GM12875 (cell line): ENCODE measurements around the gene BSCL2.

Experiments
- H3K4me3 ChIP-seq: one replicate; pipeline ENCODE4 v1.5.1; 2011; ENCODE audit warnings: low read depth, low read length, control low read depth
- CTCF ChIP-seq: IDR thresholded peaks from 2 replicates; pipeline ENCODE4 v1.5.1; 2011; ENCODE audit warnings: low read depth, mild to moderate bottlenecking, control low read depth, inconsistent platforms, low read length, moderate library complexity, borderline replicate concordance; ENCODE audit not compliant: insufficient read depth

Gene BSCL2

DNA sequence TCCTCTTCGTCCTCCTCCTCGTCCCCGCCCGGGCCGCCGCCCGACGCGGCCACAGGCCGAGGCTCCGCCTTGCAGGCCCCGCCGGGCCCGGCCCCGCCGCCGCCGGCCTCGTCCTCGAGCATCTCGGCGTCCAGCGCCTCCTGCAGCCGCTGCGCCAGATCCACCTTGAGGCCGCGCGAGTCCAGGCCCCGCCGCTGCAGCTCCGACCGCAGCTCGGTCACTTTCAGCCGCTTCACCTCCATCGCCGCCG lies 19.6 kb upstream of the BSCL2 start:
- peak overlapping the region; percentile 98 for H3K4me3 ChIP-seq
- TF ChIP-seq CTCF, result no peak

DNA sequence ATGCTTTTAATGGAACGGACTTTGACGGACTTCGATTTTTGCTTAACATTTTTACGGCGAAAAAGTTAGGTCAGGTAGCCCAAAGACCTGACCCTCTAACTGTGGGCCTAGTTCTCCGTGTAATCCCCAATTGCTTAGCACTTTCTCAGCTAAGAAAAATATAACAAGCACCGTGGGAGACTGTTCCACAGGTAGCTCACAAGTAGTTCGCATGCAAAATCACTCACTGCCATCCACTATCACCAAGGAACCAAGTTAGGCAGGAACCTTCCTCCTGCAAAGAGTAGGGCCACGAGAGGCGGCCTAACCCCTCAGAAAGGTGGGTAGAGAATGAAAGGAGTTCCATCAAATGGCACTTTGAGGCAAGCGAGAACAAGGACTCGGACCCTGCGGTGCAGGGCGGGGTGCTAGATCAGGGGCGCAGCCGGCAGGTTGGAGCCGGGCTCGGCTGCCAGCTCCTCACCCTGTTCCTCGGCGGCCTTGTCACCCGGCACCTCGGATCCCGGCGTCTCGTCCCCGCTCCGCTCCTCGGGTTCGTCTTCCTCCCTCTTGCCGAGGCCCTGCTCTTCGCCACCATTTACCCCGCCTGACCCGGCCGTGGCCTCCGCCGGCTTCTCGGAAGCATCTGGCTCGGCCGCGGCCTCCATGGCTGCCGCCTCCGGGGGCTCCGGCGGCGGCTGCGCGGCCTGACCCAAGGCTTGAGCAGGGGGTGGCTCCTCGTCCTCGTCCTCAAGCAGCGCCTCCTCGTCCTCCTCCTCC lies 19.1 kb upstream of the BSCL2 start:
- no peak for TF ChIP-seq CTCF
- H3K4me3 ChIP-seq, result peak overlapping the region; percentile 98

DNA sequence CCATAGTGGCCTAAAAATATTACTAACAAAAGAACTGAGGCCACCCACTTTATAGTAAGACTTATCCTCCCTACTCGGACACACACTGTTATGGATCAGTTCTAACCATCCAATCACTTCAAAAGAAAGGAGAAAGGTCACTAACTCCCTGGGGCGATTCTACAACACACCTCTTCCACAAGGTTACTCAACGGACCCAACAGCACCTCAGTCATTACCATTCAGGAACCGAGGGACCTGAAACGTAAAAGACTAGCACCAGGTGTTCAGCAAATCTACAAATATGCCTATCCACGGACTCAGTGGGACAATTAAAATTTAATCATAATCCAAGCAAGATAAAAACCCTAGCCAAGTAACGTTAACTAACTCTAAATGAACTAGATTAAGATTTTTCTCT lies 18.4 kb upstream of the BSCL2 start:
- peak overlapping the region; percentile 98 for H3K4me3 ChIP-seq
- no peak for TF ChIP-seq CTCF

DNA sequence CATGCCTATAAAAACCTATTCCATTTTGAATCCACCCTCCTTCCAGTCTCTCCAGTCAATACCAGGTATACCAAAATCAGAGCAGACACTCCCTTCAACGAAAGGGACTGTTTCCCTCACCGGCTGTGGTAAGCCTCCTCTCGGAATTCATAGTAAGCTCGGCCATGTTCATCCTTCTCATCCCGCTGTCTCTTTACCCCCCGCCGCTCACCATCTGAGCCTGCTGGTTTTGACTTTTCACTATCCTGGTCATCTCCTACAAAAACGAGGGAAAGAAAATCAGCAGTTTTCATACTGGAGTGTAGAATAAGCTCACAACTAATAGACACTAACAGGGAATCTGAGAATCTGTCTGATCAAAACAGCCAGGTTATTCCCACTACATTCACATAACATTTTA lies 16.9 kb upstream of the BSCL2 start:
- no peak overlapping the region for H3K4me3 ChIP-seq
- TF ChIP-seq CTCF, result no peak

DNA sequence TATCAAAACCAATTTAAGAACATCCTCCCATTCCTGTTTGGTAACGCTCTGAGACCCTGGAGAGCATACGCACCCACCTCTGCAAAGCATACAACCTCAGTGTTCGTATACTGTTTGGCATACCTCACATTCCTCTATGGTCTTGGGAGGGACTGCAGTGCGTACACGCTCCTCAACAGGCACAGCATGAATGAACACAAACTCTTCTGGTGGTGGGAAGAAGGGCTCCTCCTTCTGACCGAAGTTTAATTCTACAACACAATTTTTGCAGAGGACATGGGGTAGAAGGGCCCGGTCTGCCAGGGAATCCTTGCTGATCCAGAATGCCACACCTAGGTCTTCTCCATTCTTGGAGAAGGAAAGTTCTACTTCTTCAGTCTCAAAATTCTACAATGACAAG lies 14.8 kb upstream of the BSCL2 start:
- no peak overlapping the region for H3K4me3 ChIP-seq
- no peak for TF ChIP-seq CTCF

DNA sequence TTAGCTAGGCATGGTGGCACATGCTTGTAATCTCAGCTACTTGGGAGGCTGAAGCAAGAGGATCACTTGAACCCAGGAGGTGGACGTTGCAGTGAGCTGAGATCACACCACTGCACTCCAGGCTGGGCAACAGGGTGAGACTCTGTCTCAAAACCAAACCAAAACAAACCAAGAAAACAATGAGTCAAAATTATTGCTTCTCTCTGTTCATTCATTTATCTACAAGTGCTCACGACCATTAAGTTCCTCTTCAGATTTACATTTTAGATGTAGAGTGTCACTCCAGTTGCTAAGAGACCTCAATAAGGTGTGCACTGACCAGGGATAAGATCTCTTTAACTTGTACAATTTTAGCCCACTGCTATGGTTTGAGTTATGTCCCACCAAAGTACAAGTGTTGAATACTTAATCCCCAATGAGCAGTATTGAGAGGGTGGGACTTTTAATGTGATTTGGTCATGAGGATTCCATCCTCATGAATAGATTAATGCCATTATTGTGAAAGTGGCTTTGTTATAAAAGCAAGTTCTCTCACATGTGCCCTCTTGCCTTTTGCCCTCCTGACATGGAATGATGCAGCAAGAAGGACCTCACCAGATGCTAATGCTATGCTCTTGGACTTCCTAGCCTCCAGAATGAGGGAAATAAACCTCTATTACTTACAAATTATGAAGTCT lies 12.2 kb upstream of the BSCL2 start:
- no peak for TF ChIP-seq CTCF
- no peak overlapping the region for H3K4me3 ChIP-seq

DNA sequence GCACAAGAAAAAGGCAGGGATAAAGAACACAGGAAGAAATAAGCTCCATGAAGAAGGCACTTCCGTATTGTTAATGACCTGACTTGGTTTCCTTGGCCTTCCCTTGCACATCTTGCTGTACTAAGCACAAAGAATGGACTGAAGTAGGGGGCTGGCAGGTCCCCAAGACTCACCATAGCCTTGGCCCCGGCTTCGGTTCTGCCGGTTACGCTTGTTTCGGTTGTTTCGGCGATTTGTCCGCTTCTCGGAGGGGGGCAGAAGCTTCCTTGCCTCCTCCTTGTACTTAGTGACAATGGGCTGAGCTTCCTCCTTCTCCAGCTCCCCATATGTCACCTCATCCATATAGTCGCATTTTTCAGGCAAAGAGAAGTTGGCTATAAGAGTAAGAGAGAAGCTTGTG lies 9.6 kb upstream of the BSCL2 start:
- H3K4me3 ChIP-seq, result no peak overlapping the region

More for the DNA sequence above, 9.6 kb upstream of the BSCL2 start:
- TF ChIP-seq CTCF, result no peak
